H9 (cell line): ENCODE results near the gene BCAS3. TPM values are rescaled to one million over a fixed set of nuclear protein-coding genes. Genes with fewer than 3 reads are reported as not detected.

Experiments used
- DNase-seq: peaks from one replicate; pipeline ENCODE4 v3.0.0-alpha.2; 2017
- H2AFZ ChIP-seq: one replicate; pipeline ENCODE4 v1.6.1; 2013; ENCODE audit warnings: mild to moderate bottlenecking, low read length, control low read depth, moderate library complexity
- H2AK5ac ChIP-seq: 2 replicates; pipeline ENCODE4 v1.6.1; 2013; ENCODE audit warnings: low read length, control low read depth, mixed read lengths; ENCODE audit not compliant: insufficient read length
- H2BK120ac ChIP-seq: one replicate; pipeline ENCODE4 v1.6.1; 2013; ENCODE audit warnings: low read depth, mild to moderate bottlenecking, low read length, control low read depth, inconsistent platforms; ENCODE audit not compliant: poor library complexity, severe bottlenecking
- H2BK12ac ChIP-seq: 2 replicates; pipeline ENCODE4 v1.6.1; 2013; ENCODE audit warnings: low read length, control low read depth, mixed read lengths, low read depth; ENCODE audit not compliant: insufficient read length
- H2BK15ac ChIP-seq: 2 replicates; pipeline ENCODE4 v1.6.1; 2013; ENCODE audit warnings: low read depth, low read length, control low read depth
- H2BK20ac ChIP-seq: one replicate; pipeline ENCODE4 v1.6.1; 2013; ENCODE audit warnings: low read depth, mild to moderate bottlenecking, low read length, control low read depth, inconsistent platforms; ENCODE audit not compliant: poor library complexity, severe bottlenecking
- H2BK5ac ChIP-seq: 2 replicates; pipeline ENCODE4 v1.6.1; 2013; ENCODE audit warnings: low read length, control low read depth, mixed read lengths; ENCODE audit not compliant: insufficient read length
- H3K14ac ChIP-seq: 2 replicates; pipeline ENCODE4 v1.6.1; 2013; ENCODE audit warnings: low read length, control low read depth; ENCODE audit not compliant: insufficient read depth
- H3K18ac ChIP-seq: 2 replicates; pipeline ENCODE4 v1.6.1; 2013; ENCODE audit warnings: low read depth, mild to moderate bottlenecking, mixed read lengths, low read length, control low read depth; ENCODE audit not compliant: insufficient read length
- H3K23ac ChIP-seq: 2 replicates; pipeline ENCODE4 v1.6.1; 2013; ENCODE audit warnings: low read length, control low read depth, mixed read lengths, low read depth; ENCODE audit not compliant: insufficient read length
- H3K23me2 ChIP-seq: 2 replicates; pipeline ENCODE4 v1.6.1; 2013; ENCODE audit warnings: low read depth, mild to moderate bottlenecking, mixed read lengths, low read length, control low read depth; ENCODE audit not compliant: insufficient read length, poor library complexity, severe bottlenecking
- H3K27ac ChIP-seq: 2 replicates; pipeline ENCODE4 v1.5.1; 2013; ENCODE audit warnings: low read length, control low read depth, mixed read lengths, low read depth; ENCODE audit not compliant: insufficient read length
- H3K27me3 ChIP-seq: 2 replicates; pipeline ENCODE4 v1.6.1; 2013; ENCODE audit warnings: low read length, control low read depth, inconsistent platforms; ENCODE audit not compliant: insufficient read depth
- H3K4ac ChIP-seq: 2 replicates; pipeline ENCODE4 v1.6.1; 2013; ENCODE audit warnings: low read depth, mild to moderate bottlenecking, control low read depth, inconsistent platforms, low read length, moderate library complexity
- H3K4me1 ChIP-seq: 2 replicates; pipeline ENCODE4 v1.6.1; 2013; ENCODE audit warnings: low read length, control low read depth, inconsistent platforms; ENCODE audit not compliant: insufficient read depth
- H3K4me2 ChIP-seq: 2 replicates; pipeline ENCODE4 v1.6.1; 2013; ENCODE audit warnings: low read length, control low read depth, mixed read lengths; ENCODE audit not compliant: insufficient read length, insufficient read depth
- H3K56ac ChIP-seq: 2 replicates; pipeline ENCODE4 v1.6.1; 2013; ENCODE audit warnings: low read depth, mild to moderate bottlenecking, mixed read lengths, low read length, control low read depth; ENCODE audit not compliant: insufficient read length
- H3K79me1 ChIP-seq: 2 replicates; pipeline ENCODE4 v1.6.1; 2013; ENCODE audit warnings: low read depth, mild to moderate bottlenecking, moderate library complexity, low read length, control low read depth, inconsistent platforms; ENCODE audit not compliant: insufficient read depth, poor library complexity, severe bottlenecking
- H3K79me2 ChIP-seq: 2 replicates; pipeline ENCODE4 v1.6.1; 2013; ENCODE audit warnings: low read length, control low read depth, inconsistent platforms; ENCODE audit not compliant: insufficient read depth
- H3K9ac ChIP-seq: 2 replicates; pipeline ENCODE4 v1.6.1; 2013; ENCODE audit warnings: low read length, control low read depth, mixed read lengths; ENCODE audit not compliant: insufficient read length; ENCODE audit errors: extremely low read depth
- H3K9me3 ChIP-seq: one replicate; pipeline ENCODE4 v1.6.1; 2013; ENCODE audit warnings: low read depth, low read length, inconsistent platforms; ENCODE audit not compliant: control insufficient read depth
- H3T11ph ChIP-seq: one replicate; pipeline ENCODE4 v1.6.1; 2013; ENCODE audit warnings: mild to moderate bottlenecking, low read length, control low read depth, inconsistent platforms
- H4K20me1 ChIP-seq: one replicate; pipeline ENCODE4 v1.6.1; 2013; ENCODE audit not compliant: control insufficient read depth, insufficient read length, insufficient read depth
- H4K5ac ChIP-seq: 2 replicates; pipeline ENCODE4 v1.6.1; 2013; ENCODE audit warnings: low read depth, mild to moderate bottlenecking, mixed read lengths, low read length, control low read depth; ENCODE audit not compliant: insufficient read length
- H4K8ac ChIP-seq: replicated peaks from 2 replicates; pipeline ENCODE4 v1.6.1; 2013; ENCODE audit warnings: low read length, control low read depth, mixed read lengths, low read depth; ENCODE audit not compliant: insufficient read length
- H4K91ac ChIP-seq: 2 replicates; pipeline ENCODE4 v1.6.1; 2013; ENCODE audit warnings: low read depth, mild to moderate bottlenecking, moderate library complexity, mixed read lengths, low read length, control low read depth; ENCODE audit not compliant: insufficient read length
- H3K27ac Mint-ChIP-seq, 3 experiments: 2 replicates in 2 of 3; 3 replicates in 1 of 3; pipeline ENCODE4 v1.8.0; 2020 to 2021; ENCODE audit warnings: mixed read lengths in 3 of 3, mild to moderate bottlenecking in 1 of 3, moderate library complexity in 1 of 3
- H3K27me3 Mint-ChIP-seq: 2 replicates; pipeline ENCODE4 v1.8.0; 2021; ENCODE audit warnings: low read depth, mild to moderate bottlenecking, moderate library complexity, mixed read lengths
- H3K36me3 Mint-ChIP-seq, 3 experiments: 2 replicates in 2 of 3; 3 replicates in 1 of 3; pipeline ENCODE4 v1.8.0; 2020 to 2021; ENCODE audit warnings: low read depth in 3 of 3, mixed read lengths in 3 of 3; ENCODE audit not compliant: insufficient read depth in 1 of 3
- H3K4me1 Mint-ChIP-seq, 2 experiments: 2 replicates each; pipeline ENCODE4 v1.8.0; 2020; ENCODE audit warnings: mixed read lengths in 2 of 2
- H3K4me3 Mint-ChIP-seq, 2 experiments: 2 replicates in 1 of 2; 3 replicates in 1 of 2; pipeline ENCODE4 v1.8.0; 2020 to 2021; ENCODE audit warnings: mild to moderate bottlenecking in 2 of 2, mixed read lengths in 2 of 2, moderate library complexity in 1 of 2
- H3K9me3 Mint-ChIP-seq, 2 experiments: 2 replicates in 1 of 2; 3 replicates in 1 of 2; pipeline ENCODE4 v1.8.0; 2020; ENCODE audit warnings: mild to moderate bottlenecking in 2 of 2, mixed read lengths in 2 of 2, moderate library complexity in 1 of 2
- CTCF ChIP-seq: fragments of 200-600 bp; sonication (generic); conservative IDR thresholded peaks from 3 replicates; pipeline ENCODE4 v1.8.0; 2021; ENCODE audit warnings: antibody characterized with exemption, mild to moderate bottlenecking
- WGBS: extraction: QIAGEN DNeasy Blood & Tissue Kit; methylation state at CpG from one replicate; pipeline ENCODE4 v1.1.7; 2013; ENCODE audit warnings: missing lambda C conversion rate, low lambda C conversion rate, mixed read lengths; ENCODE audit not compliant: insufficient read length; ENCODE audit errors: extremely low coverage; 5-methylcytosine and 5-hydroxymethylcytosine counted together
- total RNA-seq: library from RNA; stranded (reverse); gene quantifications from 2 replicates; pipeline ENCODE4 v1.2.1, GENCODE V29; 2021

The BCAS3 gene
- total RNA-seq, 1 experiment from 2014 or later, result 22.4 TPM

- Mint-ChIP-seq H3K36me3 (no peaks in the 10 kb centered on the region), H3K27ac (no peak overlapping the region), H3K4me3 (no peak overlapping the region), H3K9me3 (no peaks in the 10 kb centered on the region), H3K27me3 (no peaks in the 10 kb centered on the region), H3K4me1 (peaks cover 4 to 9% of the 10 kb centered on the region in 2 experiments)
- H4K91ac ChIP-seq, result no peak overlapping the region
- no peak overlapping the region for H2BK20ac ChIP-seq
- no peaks in the 10 kb centered on the region for H3K27me3 ChIP-seq
- no peak overlapping the region for H3K9ac ChIP-seq
- H2BK5ac ChIP-seq, result no peak overlapping the region
- H3K18ac ChIP-seq, result no peak overlapping the region
- no peak overlapping the region for H2BK15ac ChIP-seq
- H3K79me2 ChIP-seq, result no peaks in the 10 kb centered on the region
- H3K4me1 ChIP-seq, result no peaks in the 10 kb centered on the region; the same call in 1 of the 2 replicates
- no peak overlapping the region for H2AK5ac ChIP-seq
- H3K4me2 ChIP-seq, result no peak overlapping the region
- no CpG with 5 or more reads among the region's 1 CpG for WGBS
- no peak overlapping the region for H2BK120ac ChIP-seq
- H2AFZ ChIP-seq, result no peak overlapping the region
- no peaks in the 10 kb centered on the region for H4K20me1 ChIP-seq
- H4K8ac ChIP-seq, result no peak overlapping the region
- no peaks in the 10 kb centered on the region for H3K79me1 ChIP-seq
- TF ChIP-seq CTCF, result no peak
- H3K23me2 ChIP-seq, result no peaks in the 10 kb centered on the region
- no peak overlapping the region for H3K14ac ChIP-seq
- no peak overlapping the region for H3K4ac ChIP-seq
- H3K23ac ChIP-seq, result no peak overlapping the region
- H4K5ac ChIP-seq, result no peak overlapping the region
- no peak overlapping the region for H3T11ph ChIP-seq
- no peak overlapping the region for H2BK12ac ChIP-seq
- no peak overlapping the region for H3K27ac ChIP-seq
- no peak for DNase-seq
- no peak overlapping the region for H3K56ac ChIP-seq
- H3K9me3 ChIP-seq, result no peaks in the 10 kb centered on the region
These were observed 465.4 kb downstream of the BCAS3 start for GRCh38 chr17:61143026-61143425.
